Peyer's patch (tissue), 4 donors: ENCODE results near the gene C16orf89. TPM values are rescaled to one million over a fixed set of nuclear protein-coding genes. Genes with fewer than 3 reads are reported as not detected.
A peak's percentile ranks its signal among the peaks of the same experiment; 100 is the strongest.

Source experiments
- DNase-seq, 3 donors: peaks; one replicate each; pipeline ENCODE4 v3.0.0-alpha.2; 2017 to 2019
- H3K27ac ChIP-seq, 4 donors: fragments of 200-600 bp; sonication (generic); one replicate each; pipeline ENCODE4 v1.5.1; 2016 to 2019
- H3K27me3 ChIP-seq, 2 donors: fragments of 200-600 bp; sonication (generic); one replicate each; pipeline ENCODE4 v1.5.1; 2019
- H3K36me3 ChIP-seq, 3 donors: fragments of 200-600 bp; sonication (generic); one replicate each; pipeline ENCODE4 v1.5.1; 2016 to 2019
- H3K4me1 ChIP-seq, 4 donors: fragments of 200-600 bp; sonication (generic); one replicate each; pipeline ENCODE4 v1.5.1; 2016 to 2019
- H3K4me3 ChIP-seq, 4 donors: fragments of 200-600 bp; sonication (generic); 1 replicate in 3 of 4; 2 replicates in 1 of 4; pipeline ENCODE4 v1.5.1; 2016 to 2019; ENCODE audit warnings: mild to moderate bottlenecking in 1 of 4
- H3K9me3 ChIP-seq, 4 donors: fragments of 200-600 bp; sonication (generic); one replicate each; pipeline ENCODE4 v1.5.1; 2016 to 2019; ENCODE audit warnings: mild to moderate bottlenecking in 1 of 4
- CTCF ChIP-seq, 6 experiments: fragments of 450-650 bp in 4 of 6; fragments of 200-600 bp in 2 of 6; sonication (generic) in 1 of 6; IDR thresholded peaks; one replicate each; pipeline ENCODE4 v1.5.1; 2017 to 2019; ENCODE audit warnings: antibody characterized with exemption in 6 of 6, mild to moderate bottlenecking in 3 of 6, moderate library complexity in 1 of 6
- POLR2A ChIP-seq, 2 donors: fragments of 450-650 bp; IDR thresholded peaks; one replicate each; pipeline ENCODE4 v1.5.1; 2017; ENCODE audit warnings: antibody characterized with exemption in 2 of 2, mild to moderate bottlenecking in 2 of 2, moderate library complexity in 2 of 2
- total RNA-seq, 4 donors: library from RNA; depleted of rRNA; stranded (reverse); fragments of >200 nt; gene quantifications; one replicate each; pipeline ENCODE4 v1.1.0, GENCODE V29; 2016

Gene C16orf89
- total RNA-seq, 4 donors from 2014 or later = 0.80 to 1.4 TPM; not detected in 2

GRCh38 chr16:5070431-5071186 lies 4.9 kb upstream of the C16orf89 start:
- Histone ChIP-seq H3K4me1 (peaks cover 3 to 11% (median 6%) of the 10 kb centered on the region in 4 donors), H3K4me3 (no peak overlapping the region), H3K27ac (peak overlapping the region in 2 of 4 donors; percentile 64 to 85), H3K27me3 (no peaks in the 10 kb centered on the region), H3K9me3 (no peaks in the 10 kb centered on the region), H3K36me3 (peaks cover 0 to 10% (median 0%) of the 10 kb centered on the region in 3 donors)
- no peak for DNase-seq
- TF ChIP-seq CTCF (IDR thresholded peaks at IDR 0.05) = no peak
- TF ChIP-seq POLR2A (IDR thresholded peaks at IDR 0.05) = no peak

DNA sequence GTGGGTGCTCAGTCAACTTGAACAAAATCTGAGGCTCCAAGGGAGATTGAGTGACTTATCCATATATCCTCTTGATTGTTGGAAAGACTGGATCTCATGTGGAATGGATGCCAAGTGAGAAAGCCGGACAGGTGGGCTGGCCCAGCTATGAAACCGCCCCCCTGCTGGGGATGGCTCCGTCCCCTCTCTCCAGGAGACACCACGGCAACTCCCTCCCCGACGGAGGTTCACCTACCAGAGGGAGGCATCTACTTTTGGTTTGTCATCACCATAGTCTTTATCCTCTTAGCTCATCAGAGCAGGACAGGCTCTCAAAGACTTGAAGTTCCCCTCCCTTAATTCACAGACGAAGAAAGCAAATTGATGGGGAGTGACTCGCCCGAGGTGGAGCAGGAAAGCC lies 4.1 kb upstream of the C16orf89 start:
- Histone ChIP-seq H3K36me3 (peaks cover 0 to 2% (median 0%) of the 10 kb centered on the region in 3 donors), H3K4me3 (no peak overlapping the region), H3K4me1 (peaks cover 3 to 18% (median 6%) of the 10 kb centered on the region in 4 donors), H3K27me3 (no peaks in the 10 kb centered on the region), H3K27ac (no peak overlapping the region), H3K9me3 (no peaks in the 10 kb centered on the region)
- no peak for TF ChIP-seq CTCF (IDR thresholded peaks at IDR 0.05)
- TF ChIP-seq POLR2A (IDR thresholded peaks at IDR 0.05) = no peak
- DNase-seq = no peak

- Histone ChIP-seq H3K27me3 (no peaks in the 10 kb centered on the region), H3K4me1 (peaks cover 3 to 20% (median 6%) of the 10 kb centered on the region in 4 donors), H3K27ac (no peak overlapping the region), H3K9me3 (no peaks in the 10 kb centered on the region), H3K36me3 (no peaks in the 10 kb centered on the region), H3K4me3 (no peak overlapping the region)
- no peak for DNase-seq
- TF ChIP-seq CTCF (IDR thresholded peaks at IDR 0.05) (no peak), POLR2A (IDR thresholded peaks at IDR 0.05) (no peak)
These were observed 3.3 kb upstream of the C16orf89 start for GRCh38 chr16:5069048-5069447.

DNA sequence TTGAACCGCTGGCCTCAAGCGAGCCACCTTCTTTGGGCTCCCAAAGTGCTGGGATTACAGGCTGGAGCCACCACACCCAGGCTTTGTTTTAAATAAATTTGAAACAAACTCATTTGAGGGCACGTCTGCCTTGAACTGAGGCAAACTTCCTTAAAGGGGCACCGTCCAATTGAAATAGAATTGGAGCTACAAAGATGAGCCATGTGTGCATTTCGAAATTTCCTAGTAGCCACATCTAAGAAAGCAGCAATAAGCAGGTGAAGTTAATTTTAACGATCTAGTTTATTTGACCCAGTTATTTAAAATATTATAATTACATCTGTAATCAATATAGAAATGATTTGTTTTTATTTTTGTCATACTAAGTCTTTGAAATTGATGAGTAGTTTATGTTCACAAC lies 755 bp upstream of the C16orf89 start:
- H3K36me3 ChIP-seq = no peaks in the 10 kb centered on the region
- H3K4me3 ChIP-seq = no peak overlapping the region
- no peak overlapping the region for H3K27ac ChIP-seq
- H3K27me3 ChIP-seq = no peaks in the 10 kb centered on the region
- TF ChIP-seq POLR2A (IDR thresholded peaks at IDR 0.05) (no peak), CTCF (IDR thresholded peaks at IDR 0.05) (no peak)
- DNase-seq = no peak
- no peaks in the 10 kb centered on the region for H3K9me3 ChIP-seq
- H3K4me1 ChIP-seq = peaks cover 0 to 13% (median 0%) of the 10 kb centered on the region in 4 donors

DNA sequence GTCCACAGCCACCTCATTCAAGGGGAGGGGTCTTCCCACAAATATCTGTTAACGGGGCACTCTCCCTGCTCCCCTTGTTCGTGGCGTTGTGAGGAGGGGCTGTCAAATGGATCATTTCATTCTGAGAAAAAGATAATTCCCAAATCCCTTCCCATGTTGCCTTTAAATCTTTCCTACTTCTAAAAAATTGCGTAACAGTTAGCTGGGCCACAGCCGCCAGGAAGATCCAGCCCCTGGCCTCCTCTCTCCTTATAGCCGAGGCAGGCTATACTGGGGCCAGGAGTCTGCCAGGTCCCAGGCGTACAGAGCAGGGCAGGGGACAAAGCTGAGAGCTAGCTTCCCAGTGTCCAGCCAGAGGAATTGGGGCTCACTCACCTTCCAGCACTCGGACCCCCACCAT lies 430 bp downstream of the C16orf89 start:
- no peaks in the 10 kb centered on the region for H3K9me3 ChIP-seq
- H3K27me3 ChIP-seq = no peaks in the 10 kb centered on the region
- no peak for DNase-seq
- H3K36me3 ChIP-seq = no peaks in the 10 kb centered on the region
- H3K4me1 ChIP-seq = peaks cover 0 to 13% (median 0%) of the 10 kb centered on the region in 4 donors
- peak overlapping the region in 2 of 4 donors; percentile 26 to 49 for H3K27ac ChIP-seq
- peak overlapping the region in 1 of 4 donors; percentile 19 for H3K4me3 ChIP-seq
- TF ChIP-seq CTCF (IDR thresholded peaks at IDR 0.05) = no peak
- TF ChIP-seq POLR2A (IDR thresholded peaks at IDR 0.05) = no peak
